K562 (cell line): Measurements from ENCODE around the gene SFRP2.

ENCODE experiments used
- CHD2 ChIP-seq: IDR thresholded peaks from 2 replicates; pipeline ENCODE4 v1.6.1; 2011; ENCODE audit warnings: low read depth, low read length
- DEAF1 ChIP-seq: fragments of 450-650 bp; formaldehyde crosslinking; IDR thresholded peaks from 2 replicates; pipeline ENCODE4 v1.4.0; 2020; ENCODE audit warnings: mild to moderate bottlenecking, moderate library complexity
- HSF4 ChIP-seq: fragments of 250-450 bp; sonication (Bioruptor Pico); IDR thresholded peaks from 2 replicates; pipeline ENCODE4 v2.1.2; 2022; ENCODE audit warnings: mild to moderate bottlenecking, moderate library complexity, borderline replicate concordance
- MECOM ChIP-seq: fragments of 250-450 bp; sonication (Bioruptor Pico); IDR thresholded peaks from 2 replicates; pipeline ENCODE4 v1.8.0; 2022; ENCODE audit warnings: inconsistent platforms
- ZNF217 ChIP-seq: sonication (generic); formaldehyde crosslinking; IDR thresholded peaks from 2 replicates; pipeline ENCODE4 v1.8.0; 2022; ENCODE audit warnings: mild to moderate bottlenecking, missing genetic modification reagents
- ZNF324 ChIP-seq: fragments of 250-450 bp; sonication (Bioruptor Pico); IDR thresholded peaks from 2 replicates; pipeline ENCODE4 v1.4.0; 2020; ENCODE audit warnings: mild to moderate bottlenecking

GRCh38 chr4:153831245-153831644, 42.4 kb upstream of the SFRP2 start:
- TF ChIP-seq HSF4, result no peak
- TF ChIP-seq ZNF324 (CRISPR knock-in tag), result no peak
- TF ChIP-seq MECOM, result no peak
- TF ChIP-seq DEAF1, result no peak
- no peak for TF ChIP-seq ZNF217 (CRISPR knock-in tag)
- no peak for TF ChIP-seq CHD2
